CD14-positive monocyte (primary cell): ENCODE results near the gene DERL2. TPM values are rescaled to one million over a fixed set of nuclear protein-coding genes. Genes with fewer than 3 reads are reported as not detected.

ENCODE experiments used
- DNase-seq, 3 donors: peaks; one replicate each; pipeline ENCODE4 v3.0.0-alpha.2; 2011 to 2022
- H2AFZ ChIP-seq: 2 replicates; pipeline ENCODE4 v1.6.0; 2012; ENCODE audit warnings: mild to moderate bottlenecking, low read depth, low read length, inconsistent platforms; ENCODE audit not compliant: insufficient read depth, poor library complexity, severe bottlenecking
- H3K27ac ChIP-seq, 2 donors: 1 replicate in 1 of 2; 2 replicates in 1 of 2; pipeline ENCODE4 v1.5.1; 2012 to 2013; ENCODE audit warnings: low read length in 2 of 2, control low read depth in 1 of 2, inconsistent platforms in 1 of 2, low read depth in 1 of 2, mild to moderate bottlenecking in 1 of 2
- H3K27me3 ChIP-seq, 2 donors: one replicate each; pipeline versions ENCODE4 v1.6.0 to v1.6.1; 2011 to 2013; ENCODE audit warnings: low read length in 2 of 2; ENCODE audit not compliant: control insufficient read depth in 2 of 2, insufficient read depth in 2 of 2
- H3K36me3 ChIP-seq, 2 donors: replicated peaks in 1 of 2; 1 replicate in 1 of 2; 2 replicates in 1 of 2; pipeline versions ENCODE4 v1.5.1 to v1.6.1; 2012 to 2013; ENCODE audit warnings: low read length in 2 of 2, control low read depth in 1 of 2, inconsistent platforms in 1 of 2, mild to moderate bottlenecking in 1 of 2; ENCODE audit not compliant: insufficient read depth in 2 of 2, control insufficient read depth in 1 of 2
- H3K4me1 ChIP-seq, 2 donors: 1 replicate in 1 of 2; 2 replicates in 1 of 2; pipeline versions ENCODE4 v1.5.1 to v1.6.1; 2012 to 2013; ENCODE audit warnings: low read length in 2 of 2, control low read depth in 1 of 2, inconsistent platforms in 1 of 2, mild to moderate bottlenecking in 1 of 2, moderate library complexity in 1 of 2; ENCODE audit not compliant: insufficient read depth in 2 of 2, control insufficient read depth in 1 of 2
- H3K4me2 ChIP-seq: replicated peaks from 2 replicates; pipeline ENCODE3; 2012; ENCODE audit warnings: low read length, moderate library complexity, mild to moderate bottlenecking; ENCODE audit not compliant: poor library complexity, severe bottlenecking; ENCODE audit errors: extremely low read depth
- H3K4me3 ChIP-seq, 3 experiments: fragments of 200-600 bp in 1 of 3; sonication (generic) in 1 of 3; replicated peaks in 1 of 3; 1 replicate in 2 of 3; 2 replicates in 1 of 3; pipeline ENCODE4 v1.5.1; 2011 to 2013; ENCODE audit warnings: low read length in 3 of 3, mild to moderate bottlenecking in 3 of 3, control low read depth in 2 of 3, low read depth in 2 of 3, inconsistent platforms in 1 of 3, moderate library complexity in 1 of 3
- H3K79me2 ChIP-seq: 2 replicates; pipeline ENCODE4 v1.6.0; 2012; ENCODE audit warnings: mild to moderate bottlenecking, control low read depth, inconsistent platforms, low read length, moderate library complexity; ENCODE audit not compliant: insufficient read depth
- H3K9ac ChIP-seq: 2 replicates; pipeline ENCODE4 v1.6.0; 2017; ENCODE audit warnings: low read length, mild to moderate bottlenecking; ENCODE audit not compliant: insufficient read depth, poor library complexity, severe bottlenecking
- H3K9me3 ChIP-seq, 2 donors: replicated peaks in 1 of 2; 1 replicate in 1 of 2; 2 replicates in 1 of 2; pipeline versions ENCODE4 v1.5.1 to v1.6.1; 2012 to 2013; ENCODE audit warnings: low read length in 2 of 2, control low read depth in 1 of 2; ENCODE audit not compliant: control insufficient read depth in 1 of 2, insufficient read depth in 1 of 2
- H4K20me1 ChIP-seq: 2 replicates; pipeline ENCODE4 v1.6.0; 2012; ENCODE audit warnings: mild to moderate bottlenecking, low read length, control low read depth, moderate library complexity; ENCODE audit not compliant: insufficient read depth
- H3K27ac Mint-ChIP-seq, 7 donors: one replicate each; pipeline ENCODE4 v1.8.0; 2020; ENCODE audit warnings: mild to moderate bottlenecking in 7 of 7, mixed read lengths in 7 of 7, moderate library complexity in 6 of 7, inconsistent platforms in 2 of 7
- H3K27me3 Mint-ChIP-seq, 3 donors: one replicate each; pipeline ENCODE4 v1.8.0; 2021 to 2022; ENCODE audit warnings: low read depth in 3 of 3, mild to moderate bottlenecking in 3 of 3, mixed read lengths in 3 of 3, moderate library complexity in 3 of 3, inconsistent platforms in 1 of 3
- H3K36me3 Mint-ChIP-seq, 2 donors: one replicate each; pipeline ENCODE4 v1.8.0; 2020; ENCODE audit warnings: mixed read lengths in 2 of 2, inconsistent platforms in 1 of 2, mild to moderate bottlenecking in 1 of 2
- H3K4me1 Mint-ChIP-seq: one replicate; pipeline ENCODE4 v1.8.0; 2020; ENCODE audit warnings: mild to moderate bottlenecking, mixed read lengths
- H3K4me3 Mint-ChIP-seq, 2 donors: one replicate each; pipeline ENCODE4 v1.8.0; 2020; ENCODE audit warnings: mild to moderate bottlenecking in 2 of 2, mixed read lengths in 2 of 2, moderate library complexity in 1 of 2
- H3K9me3 Mint-ChIP-seq, 7 donors: one replicate each; pipeline ENCODE4 v1.8.0; 2020 to 2022; ENCODE audit warnings: mixed read lengths in 7 of 7, mild to moderate bottlenecking in 6 of 7, moderate library complexity in 6 of 7, inconsistent platforms in 2 of 7
- WGBS: methylation state at CpG from one replicate; pipeline ENCODE4 v1.1.5; 2013; ENCODE audit warnings: missing lambda C conversion rate; ENCODE audit not compliant: insufficient coverage; 5-methylcytosine and 5-hydroxymethylcytosine counted together
- intact Hi-C, 2 donors: fragments of 100-400 bp; cut with micrococcal nuclease; formaldehyde crosslinking; loops; one replicate each; pipeline versions ENCODE4 v1.15.0 to v1.15.1; 2023
- polyA plus RNA-seq, 3 donors: library from polyadenylated mRNA; depleted of rRNA in 1 of 3; unstranded in 2 of 3; stranded (reverse) in 1 of 3; fragments of 300-500 nt in 2 of 3; fragments of >200 nt in 1 of 3; fragmentation: Illumina TruSeq in 2 of 3; gene quantifications; 1 replicate in 2 of 3; 2 replicates in 1 of 3; pipeline ENCODE4 v1.2.3, GENCODE V29; 2012 to 2021
- TF ChIP-seq, protein P1 (sequence below): fragments of 200-600 bp; IDR thresholded peaks from one replicate; pipeline ENCODE4 v1.8.0; 2022; ENCODE audit warnings: antibody characterized with exemption, mild to moderate bottlenecking

Gene DERL2
- polyA plus RNA-seq, 3 donors: 30.6 to 84.9 (median 81.6) TPM

- Mint-ChIP-seq H3K9me3 (no peaks in the 10 kb centered on the region), H3K27me3 (peaks cover 0 to 4% (median 0%) of the 10 kb centered on the region in 3 donors), H3K27ac (no peak overlapping the region), H3K36me3 (peaks cover 82 to 99% of the 10 kb centered on the region in 2 donors), H3K4me3 (no peak overlapping the region), H3K4me1 (no peaks in the 10 kb centered on the region)
- no peak for DNase-seq
- Histone ChIP-seq H3K9me3 (no peaks in the 10 kb centered on the region), H3K79me2 (no peaks in the 10 kb centered on the region), H3K4me3 (no peak overlapping the region), H2AFZ (no peak overlapping the region), H3K9ac (no peak overlapping the region), H3K27ac (no peak overlapping the region), H3K4me1 (no peaks in the 10 kb centered on the region), H3K36me3 (peaks cover 82 to 90% of the 10 kb centered on the region in 2 donors), H3K27me3 (no peaks in the 10 kb centered on the region), H4K20me1 (peaks cover 84% of the 10 kb centered on the region), H3K4me2 (no peak overlapping the region)
- WGBS: 100% methylated on average over 4 of the region's 5 CpGs
- intact Hi-C loops: no loop called here
- TF ChIP-seq, protein P1, sequence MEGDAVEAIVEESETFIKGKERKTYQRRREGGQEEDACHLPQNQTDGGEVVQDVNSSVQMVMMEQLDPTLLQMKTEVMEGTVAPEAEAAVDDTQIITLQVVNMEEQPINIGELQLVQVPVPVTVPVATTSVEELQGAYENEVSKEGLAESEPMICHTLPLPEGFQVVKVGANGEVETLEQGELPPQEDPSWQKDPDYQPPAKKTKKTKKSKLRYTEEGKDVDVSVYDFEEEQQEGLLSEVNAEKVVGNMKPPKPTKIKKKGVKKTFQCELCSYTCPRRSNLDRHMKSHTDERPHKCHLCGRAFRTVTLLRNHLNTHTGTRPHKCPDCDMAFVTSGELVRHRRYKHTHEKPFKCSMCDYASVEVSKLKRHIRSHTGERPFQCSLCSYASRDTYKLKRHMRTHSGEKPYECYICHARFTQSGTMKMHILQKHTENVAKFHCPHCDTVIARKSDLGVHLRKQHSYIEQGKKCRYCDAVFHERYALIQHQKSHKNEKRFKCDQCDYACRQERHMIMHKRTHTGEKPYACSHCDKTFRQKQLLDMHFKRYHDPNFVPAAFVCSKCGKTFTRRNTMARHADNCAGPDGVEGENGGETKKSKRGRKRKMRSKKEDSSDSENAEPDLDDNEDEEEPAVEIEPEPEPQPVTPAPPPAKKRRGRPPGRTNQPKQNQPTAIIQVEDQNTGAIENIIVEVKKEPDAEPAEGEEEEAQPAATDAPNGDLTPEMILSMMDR: no peak
These were observed 37.3 kb upstream of the DERL2 start for GRCh38 chr17:5523249-5523648.

- WGBS: 100% methylated on average over 1 of the region's 1 CpG
- Histone ChIP-seq H3K4me3 (no peak overlapping the region), H3K4me2 (no peak overlapping the region), H3K36me3 (peaks cover 82 to 90% of the 10 kb centered on the region in 2 donors), H3K27me3 (no peaks in the 10 kb centered on the region), H4K20me1 (peaks cover 82% of the 10 kb centered on the region), H2AFZ (no peak overlapping the region), H3K9me3 (no peaks in the 10 kb centered on the region), H3K9ac (no peak overlapping the region), H3K4me1 (no peaks in the 10 kb centered on the region), H3K79me2 (no peaks in the 10 kb centered on the region), H3K27ac (no peak overlapping the region)
- Mint-ChIP-seq H3K9me3 (no peaks in the 10 kb centered on the region), H3K4me1 (no peaks in the 10 kb centered on the region), H3K4me3 (no peak overlapping the region), H3K27me3 (peaks cover 0 to 4% (median 0%) of the 10 kb centered on the region in 3 donors), H3K36me3 (peaks cover 82 to 99% of the 10 kb centered on the region in 2 donors), H3K27ac (no peak overlapping the region)
- intact Hi-C loops: no loop called here
- TF ChIP-seq, protein P1: no peak
- DNase-seq: no peak
These were observed 36.5 kb upstream of the DERL2 start for GRCh38 chr17:5522476-5522875.
